Fibroblast of the aortic adventitia (primary cell): ENCODE measurements around the gene ABTB2. TPM values are rescaled to one million over a fixed set of nuclear protein-coding genes. Genes with fewer than 3 reads are reported as not detected.
"Not testable (repeated sequence)": the region's sequence is repeated elsewhere in the genome, so short reads cannot be mapped to it uniquely, and the experiment has no call there.

Source experiments
- DNase-seq: peaks from one replicate; pipeline ENCODE4 v3.0.0-alpha.2; 2010; ENCODE audit warnings: low read depth
- H3K4me3 ChIP-seq: 2 replicates; pipeline ENCODE4 v1.5.1; 2011; ENCODE audit warnings: low read depth, mild to moderate bottlenecking, control low read depth, low read length, moderate library complexity
- CTCF ChIP-seq: IDR thresholded peaks from 2 replicates; pipeline ENCODE4 v1.5.1; 2011; ENCODE audit warnings: mild to moderate bottlenecking, low read length, control low read depth, inconsistent platforms; ENCODE audit not compliant: insufficient read depth
- total RNA-seq: library from RNA; depleted of rRNA; stranded (reverse); fragments of >200 nt; gene quantifications from 2 replicates; pipeline ENCODE4 v1.2.3, GENCODE V29; 2012; ENCODE audit warnings: low replicate concordance

ABTB2 gene
- total RNA-seq, 1 donor, result 1.7 TPM

GRCh38 chr11:34251589-34251980 is 106.2 kb downstream of the ABTB2 start:
- TF ChIP-seq CTCF, result no peak
- H3K4me3 ChIP-seq, result peak overlapping the region; percentile 11
- DNase-seq, result peak; percentile 72

GRCh38 chr11:34250732-34251588 is 106.8 kb downstream of the ABTB2 start:
- TF ChIP-seq CTCF, result no peak
- H3K4me3 ChIP-seq, result peak overlapping the region; percentile 11
- DNase-seq, result peak; percentile 41

- no peak for TF ChIP-seq CTCF
- no peak overlapping the region for H3K4me3 ChIP-seq
- peak; percentile 41 for DNase-seq
Measured at GRCh38 chr11:34250211-34250610, 107.6 kb downstream of the ABTB2 start.

GRCh38 chr11:34249439-34249838 is 108.4 kb downstream of the ABTB2 start:
- no peak for DNase-seq
- no peak overlapping the region for H3K4me3 ChIP-seq
- TF ChIP-seq CTCF, result no peak

- H3K4me3 ChIP-seq, DNase-seq: not testable (repeated sequence)
Measured at GRCh38 chr11:34246511-34246910, 111.3 kb downstream of the ABTB2 start.

GRCh38 chr11:34245041-34245440 is 112.8 kb downstream of the ABTB2 start:
- no peak overlapping the region for H3K4me3 ChIP-seq
- DNase-seq, result no peak
- no peak for TF ChIP-seq CTCF

- no peak for TF ChIP-seq CTCF
- no peak overlapping the region for H3K4me3 ChIP-seq
- DNase-seq, result peak; percentile 81
Measured at GRCh38 chr11:34243600-34244464, 114.0 kb downstream of the ABTB2 start.
